Head of caudate nucleus (tissue), 42 donors: ENCODE measurements around the gene EXOSC10.
A peak's percentile ranks its signal among the peaks of the same experiment; 100 is the strongest.
"Not testable (repeated sequence)": the region's sequence is repeated elsewhere in the genome, so short reads cannot be mapped to it uniquely, and the experiment has no call there.

Source experiments
- DNase-seq, 42 donors: peaks; one replicate each; pipeline versions ENCODE4 v3.0.0 to v3.0.0-alpha.2; 2020 to 2021; ENCODE audit warnings: mixed read lengths in 7 of 42
- intact Hi-C: fragments of 100-400 bp; cut with DNase I; formaldehyde crosslinking; loops from one replicate; pipeline ENCODE4 v1.15.0; 2022

Gene EXOSC10

GRCh38 chr1:11027316-11027715 is 72.4 kb downstream of the EXOSC10 start:
- peak in 1 of 42 donors; percentile 1 for DNase-seq
- intact Hi-C loops, result no loop called here

GRCh38 chr1:11026903-11027302 is 72.8 kb downstream of the EXOSC10 start:
- peak in 1 of 42 donors; percentile 4 for DNase-seq

GRCh38 chr1:11026052-11026451 is 73.6 kb downstream of the EXOSC10 start:
- DNase-seq, result no peak
- intact Hi-C loops, result no loop called here

More at GRCh38 chr1:11026903-11027302, 72.8 kb downstream of the EXOSC10 start:
- intact Hi-C loops, result no loop called here

GRCh38 chr1:11025618-11026017 is 74.1 kb downstream of the EXOSC10 start:
- intact Hi-C loops, result no loop called here
- no peak for DNase-seq

GRCh38 chr1:11024874-11025203 is 74.8 kb downstream of the EXOSC10 start:
- intact Hi-C loops, result no loop called here
- DNase-seq, result no peak

- DNase-seq, result no peak
- intact Hi-C loops, result no loop called here
Observed at GRCh38 chr1:11024154-11024873, 75.4 kb downstream of the EXOSC10 start.

GRCh38 chr1:11023201-11023600 is 76.5 kb downstream of the EXOSC10 start:
- no peak for DNase-seq
- intact Hi-C loops, result no loop called here

- intact Hi-C loops, result no loop called here
- no peak for DNase-seq
Observed at GRCh38 chr1:11019971-11020370, 79.7 kb downstream of the EXOSC10 start.

- intact Hi-C loops, result not testable (repeated sequence)
Observed at GRCh38 chr1:11019358-11019757, 80.3 kb downstream of the EXOSC10 start.

More at GRCh38 chr1:11019358-11019757, 80.3 kb downstream of the EXOSC10 start:
- not testable (repeated sequence) for DNase-seq
